HEK293 (cell line): Measurements from ENCODE around the gene CACNG7.

Source experiments
- GLI4 ChIP-seq: fragments of 450-650 bp; formaldehyde crosslinking; IDR thresholded peaks from 2 replicates; pipeline ENCODE4 v1.5.1; 2016; ENCODE audit warnings: missing biosample characterization, missing genetic modification characterization
- GLIS1 ChIP-seq: fragments of 450-650 bp; formaldehyde crosslinking; IDR thresholded peaks from 2 replicates; pipeline ENCODE4 v1.5.1; 2016; ENCODE audit warnings: missing biosample characterization, missing genetic modification characterization
- SP3 ChIP-seq: fragments of 450-650 bp; formaldehyde crosslinking; IDR thresholded peaks from 2 replicates; pipeline ENCODE4 v1.5.1; 2016; ENCODE audit warnings: missing biosample characterization, missing genetic modification characterization
- ZBTB17 ChIP-seq: fragments of 450-650 bp; formaldehyde crosslinking; IDR thresholded peaks from 2 replicates; pipeline ENCODE4 v1.5.1; 2016; ENCODE audit warnings: missing biosample characterization, missing genetic modification characterization
- ZFP69B ChIP-seq: fragments of 450-650 bp; formaldehyde crosslinking; IDR thresholded peaks from 2 replicates; pipeline ENCODE4 v1.5.1; 2016; ENCODE audit warnings: missing biosample characterization, missing genetic modification characterization
- ZNF112 ChIP-seq: fragments of 450-650 bp; formaldehyde crosslinking; IDR thresholded peaks from 2 replicates; pipeline ENCODE4 v1.5.0; 2017; ENCODE audit warnings: missing biosample characterization, missing genetic modification characterization
- ZNF16 ChIP-seq: fragments of 450-650 bp; formaldehyde crosslinking; IDR thresholded peaks from 2 replicates; pipeline ENCODE4 v1.5.1; 2016; ENCODE audit warnings: low read depth, missing biosample characterization, missing genetic modification characterization
- ZNF175 ChIP-seq: fragments of 450-650 bp; formaldehyde crosslinking; IDR thresholded peaks from 2 replicates; pipeline ENCODE4 v1.5.1; 2016; ENCODE audit warnings: missing biosample characterization, missing genetic modification characterization
- ZNF221 ChIP-seq: fragments of 450-650 bp; formaldehyde crosslinking; IDR thresholded peaks from 2 replicates; pipeline ENCODE4 v1.5.1; 2017; ENCODE audit warnings: missing biosample characterization, missing genetic modification characterization, borderline replicate concordance
- ZNF239 ChIP-seq: fragments of 450-650 bp; formaldehyde crosslinking; IDR thresholded peaks from 2 replicates; pipeline ENCODE4 v1.5.1; 2016; ENCODE audit warnings: missing biosample characterization, missing genetic modification characterization
- ZNF26 ChIP-seq: fragments of 450-650 bp; formaldehyde crosslinking; IDR thresholded peaks from 2 replicates; pipeline ENCODE4 v1.5.1; 2016; ENCODE audit warnings: missing biosample characterization, missing genetic modification characterization
- ZNF274 ChIP-seq, 2 experiments: fragments of 200-500 bp in 1 of 2; fragments of 450-650 bp in 1 of 2; sonication (Bioruptor generic) in 1 of 2; formaldehyde crosslinking in 1 of 2; IDR thresholded peaks; 2 replicates each; pipeline versions ENCODE4 v1.5.1 to v1.6.1; 2014 to 2016; ENCODE audit warnings: borderline replicate concordance in 1 of 2, inconsistent platforms in 1 of 2, low read length in 1 of 2, missing biosample characterization in 1 of 2, missing genetic modification characterization in 1 of 2
- ZNF341 ChIP-seq: fragments of 450-650 bp; formaldehyde crosslinking; IDR thresholded peaks from 2 replicates; pipeline ENCODE4; 2016; ENCODE audit warnings: low read depth, missing biosample characterization, missing genetic modification characterization
- ZNF394 ChIP-seq: fragments of 450-650 bp; formaldehyde crosslinking; IDR thresholded peaks from 2 replicates; pipeline ENCODE4 v1.5.1; 2016; ENCODE audit warnings: missing biosample characterization, missing genetic modification characterization, mild to moderate bottlenecking, moderate library complexity, borderline replicate concordance
- ZNF426 ChIP-seq: fragments of 450-650 bp; formaldehyde crosslinking; IDR thresholded peaks from 2 replicates; pipeline ENCODE4 v1.5.1; 2017; ENCODE audit warnings: missing biosample characterization, missing genetic modification characterization, mild to moderate bottlenecking, inconsistent platforms, moderate library complexity
- ZNF488 ChIP-seq: fragments of 450-650 bp; formaldehyde crosslinking; IDR thresholded peaks from 2 replicates; pipeline ENCODE4 v1.5.1; 2016; ENCODE audit warnings: missing biosample characterization, missing genetic modification characterization
- ZNF549 ChIP-seq: fragments of 450-650 bp; IDR thresholded peaks from 2 replicates; pipeline ENCODE4 v1.5.1; 2018; ENCODE audit warnings: missing biosample characterization, missing genetic modification characterization, mild to moderate bottlenecking, inconsistent platforms, moderate library complexity
- ZNF560 ChIP-seq: fragments of 450-650 bp; formaldehyde crosslinking; IDR thresholded peaks from 2 replicates; pipeline ENCODE4 v1.5.1; 2017; ENCODE audit warnings: missing biosample characterization, missing genetic modification characterization, borderline replicate concordance
- ZNF585B ChIP-seq: fragments of 450-650 bp; formaldehyde crosslinking; IDR thresholded peaks from 2 replicates; pipeline ENCODE4 v1.5.1; 2016; ENCODE audit warnings: missing biosample characterization, missing genetic modification characterization
- ZNF610 ChIP-seq: fragments of 450-650 bp; formaldehyde crosslinking; IDR thresholded peaks from 2 replicates; pipeline ENCODE4 v1.5.1; 2016; ENCODE audit warnings: missing biosample characterization, missing genetic modification characterization, borderline replicate concordance
- ZNF626 ChIP-seq: fragments of 450-650 bp; sonication (Bioruptor Pico); formaldehyde crosslinking; IDR thresholded peaks from 2 replicates; pipeline ENCODE4 v1.5.1; 2018; ENCODE audit warnings: missing biosample characterization, missing genetic modification characterization, inconsistent platforms
- ZNF664 ChIP-seq: fragments of 450-650 bp; formaldehyde crosslinking; IDR thresholded peaks from 2 replicates; pipeline ENCODE4 v1.5.1; 2016; ENCODE audit warnings: missing biosample characterization, missing genetic modification characterization
- ZSCAN16 ChIP-seq: fragments of 450-650 bp; formaldehyde crosslinking; IDR thresholded peaks from 2 replicates; pipeline ENCODE4 v1.5.1; 2016; ENCODE audit warnings: missing biosample characterization, missing genetic modification characterization
- ZXDB ChIP-seq: fragments of 450-650 bp; formaldehyde crosslinking; IDR thresholded peaks from 2 replicates; pipeline ENCODE4 v1.5.1; 2016; ENCODE audit warnings: missing biosample characterization, missing genetic modification characterization
- TF ChIP-seq, protein P1 (sequence below): fragments of 450-650 bp; formaldehyde crosslinking; IDR thresholded peaks from 2 replicates; pipeline ENCODE4 v1.5.1; 2016; ENCODE audit warnings: missing biosample characterization, missing genetic modification characterization
- TF ChIP-seq, protein P2 (sequence below): IDR thresholded peaks from 2 replicates; pipeline ENCODE4 v1.6.1; 2011; ENCODE audit warnings: mild to moderate bottlenecking, low read depth, low read length, borderline replicate concordance
- TF ChIP-seq, protein P3 (sequence below): fragments of 450-650 bp; formaldehyde crosslinking; IDR thresholded peaks from 2 replicates; pipeline ENCODE4 v1.5.1; 2017; ENCODE audit warnings: missing biosample characterization, missing genetic modification characterization
- TF ChIP-seq, protein P4 (sequence below): fragments of 450-650 bp; formaldehyde crosslinking; IDR thresholded peaks from 2 replicates; pipeline ENCODE4 v1.5.1; 2016; ENCODE audit warnings: missing biosample characterization, missing genetic modification characterization
- TF ChIP-seq, protein P5 (sequence below): sonication (generic); formaldehyde crosslinking; IDR thresholded peaks from 2 replicates; pipeline ENCODE4 v1.8.1; 2022; ENCODE audit warnings: mild to moderate bottlenecking, moderate library complexity, missing genetic modification reagents

CACNG7 gene

DNA sequence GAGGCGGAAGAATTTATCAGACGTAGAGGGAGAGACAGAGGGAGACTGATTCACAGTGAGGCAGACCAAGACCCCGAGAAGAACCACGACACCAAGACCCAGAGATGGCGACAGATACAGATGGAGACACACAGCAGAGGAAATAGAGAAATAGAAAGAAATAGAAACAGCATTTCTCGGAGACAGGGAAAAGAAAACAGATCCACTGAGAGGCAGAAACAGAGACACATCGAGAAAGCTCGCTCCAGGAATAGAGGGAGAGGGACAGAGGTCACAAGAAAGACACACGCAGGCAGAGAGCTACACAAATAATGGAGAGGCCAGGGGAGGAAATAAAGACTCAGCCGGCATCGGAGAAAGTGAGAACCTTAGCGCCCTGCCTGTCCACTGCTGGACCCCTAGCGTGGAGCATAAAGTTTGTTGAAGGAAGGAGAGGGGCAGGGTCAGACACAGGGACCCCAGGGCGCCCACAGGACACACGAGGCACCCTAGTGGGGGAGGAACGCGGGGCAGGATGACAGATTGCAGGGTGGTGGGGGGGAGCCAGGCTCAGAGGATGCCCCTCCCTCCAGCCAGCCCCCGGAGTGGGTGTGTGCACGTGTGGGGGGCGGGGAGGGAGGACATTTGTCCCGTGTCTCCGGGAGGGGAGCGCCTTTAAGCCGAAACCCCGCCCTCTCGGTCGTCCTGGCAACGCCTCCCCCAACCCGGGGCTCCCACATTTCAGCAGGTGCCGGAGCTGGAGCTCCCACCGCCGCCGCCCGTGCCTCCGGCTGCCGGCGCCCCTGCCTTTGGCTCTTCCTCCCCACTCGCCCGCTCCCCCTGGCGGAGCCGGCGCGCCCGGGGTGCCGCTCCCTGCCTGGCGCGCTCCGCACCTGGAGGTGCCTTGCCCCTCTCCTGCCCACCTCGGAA lies 27.3 kb upstream of the CACNG7 start, which contains the start of gene PRKCG (continued):
- TF ChIP-seq ZNF560 (tag by site-specific recombination) (peak; percentile 80), ZXDB (tag by site-specific recombination) (peak; percentile 57; the same call in 1 of the 2 replicates), ZNF626 (no peak), ZBTB17 (tag by site-specific recombination) (peak; percentile 34; the same call in 1 of the 2 replicates), SP3 (tag by site-specific recombination) (peak; percentile 95), ZNF549 (tag by site-specific recombination) (no peak), ZNF26 (tag by site-specific recombination) (no peak), ZNF426 (tag by site-specific recombination) (no peak), ZNF274 (IDR thresholded peaks at IDR 0.05; ENCODE audit: low read length) (no peak), ZNF274 (tag by site-specific recombination; IDR thresholded peaks at IDR 0.05; ENCODE audit: borderline replicate concordance) (no peak), ZNF488 (tag by site-specific recombination) (no peak), ZFP69B (no peak), ZNF221 (tag by site-specific recombination) (no peak), ZNF610 (tag by site-specific recombination) (peak; percentile 39; the same call in 1 of the 2 replicates), GLI4 (tag by site-specific recombination) (no peak), ZNF112 (tag by site-specific recombination) (no peak), ZNF585B (tag by site-specific recombination) (no peak), ZNF394 (tag by site-specific recombination) (0 out of 2 replicates have a peak, but pooled peaks have one; percentile 17), ZNF239 (no peak), ZNF175 (tag by site-specific recombination) (no peak), ZSCAN16 (no peak), ZNF16 (tag by site-specific recombination) (no peak), ZNF341 (tag by site-specific recombination) (peak; percentile 93), GLIS1 (tag by site-specific recombination) (peak; percentile 89), ZNF664 (tag by site-specific recombination) (no peak)
- TF ChIP-seq, protein P1, sequence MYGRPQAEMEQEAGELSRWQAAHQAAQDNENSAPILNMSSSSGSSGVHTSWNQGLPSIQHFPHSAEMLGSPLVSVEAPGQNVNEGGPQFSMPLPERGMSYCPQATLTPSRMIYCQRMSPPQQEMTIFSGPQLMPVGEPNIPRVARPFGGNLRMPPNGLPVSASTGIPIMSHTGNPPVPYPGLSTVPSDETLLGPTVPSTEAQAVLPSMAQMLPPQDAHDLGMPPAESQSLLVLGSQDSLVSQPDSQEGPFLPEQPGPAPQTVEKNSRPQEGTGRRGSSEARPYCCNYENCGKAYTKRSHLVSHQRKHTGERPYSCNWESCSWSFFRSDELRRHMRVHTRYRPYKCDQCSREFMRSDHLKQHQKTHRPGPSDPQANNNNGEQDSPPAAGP (tag by site-specific recombination): peak; percentile 50; the same call in 1 of the 2 replicates
- TF ChIP-seq, protein P2, sequence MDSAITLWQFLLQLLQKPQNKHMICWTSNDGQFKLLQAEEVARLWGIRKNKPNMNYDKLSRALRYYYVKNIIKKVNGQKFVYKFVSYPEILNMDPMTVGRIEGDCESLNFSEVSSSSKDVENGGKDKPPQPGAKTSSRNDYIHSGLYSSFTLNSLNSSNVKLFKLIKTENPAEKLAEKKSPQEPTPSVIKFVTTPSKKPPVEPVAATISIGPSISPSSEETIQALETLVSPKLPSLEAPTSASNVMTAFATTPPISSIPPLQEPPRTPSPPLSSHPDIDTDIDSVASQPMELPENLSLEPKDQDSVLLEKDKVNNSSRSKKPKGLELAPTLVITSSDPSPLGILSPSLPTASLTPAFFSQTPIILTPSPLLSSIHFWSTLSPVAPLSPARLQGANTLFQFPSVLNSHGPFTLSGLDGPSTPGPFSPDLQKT: no peak
- TF ChIP-seq, protein P3, sequence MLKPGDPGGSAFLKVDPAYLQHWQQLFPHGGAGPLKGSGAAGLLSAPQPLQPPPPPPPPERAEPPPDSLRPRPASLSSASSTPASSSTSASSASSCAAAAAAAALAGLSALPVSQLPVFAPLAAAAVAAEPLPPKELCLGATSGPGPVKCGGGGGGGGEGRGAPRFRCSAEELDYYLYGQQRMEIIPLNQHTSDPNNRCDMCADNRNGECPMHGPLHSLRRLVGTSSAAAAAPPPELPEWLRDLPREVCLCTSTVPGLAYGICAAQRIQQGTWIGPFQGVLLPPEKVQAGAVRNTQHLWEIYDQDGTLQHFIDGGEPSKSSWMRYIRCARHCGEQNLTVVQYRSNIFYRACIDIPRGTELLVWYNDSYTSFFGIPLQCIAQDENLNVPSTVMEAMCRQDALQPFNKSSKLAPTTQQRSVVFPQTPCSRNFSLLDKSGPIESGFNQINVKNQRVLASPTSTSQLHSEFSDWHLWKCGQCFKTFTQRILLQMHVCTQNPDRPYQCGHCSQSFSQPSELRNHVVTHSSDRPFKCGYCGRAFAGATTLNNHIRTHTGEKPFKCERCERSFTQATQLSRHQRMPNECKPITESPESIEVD (tag by site-specific recombination): no peak
- TF ChIP-seq, protein P4, sequence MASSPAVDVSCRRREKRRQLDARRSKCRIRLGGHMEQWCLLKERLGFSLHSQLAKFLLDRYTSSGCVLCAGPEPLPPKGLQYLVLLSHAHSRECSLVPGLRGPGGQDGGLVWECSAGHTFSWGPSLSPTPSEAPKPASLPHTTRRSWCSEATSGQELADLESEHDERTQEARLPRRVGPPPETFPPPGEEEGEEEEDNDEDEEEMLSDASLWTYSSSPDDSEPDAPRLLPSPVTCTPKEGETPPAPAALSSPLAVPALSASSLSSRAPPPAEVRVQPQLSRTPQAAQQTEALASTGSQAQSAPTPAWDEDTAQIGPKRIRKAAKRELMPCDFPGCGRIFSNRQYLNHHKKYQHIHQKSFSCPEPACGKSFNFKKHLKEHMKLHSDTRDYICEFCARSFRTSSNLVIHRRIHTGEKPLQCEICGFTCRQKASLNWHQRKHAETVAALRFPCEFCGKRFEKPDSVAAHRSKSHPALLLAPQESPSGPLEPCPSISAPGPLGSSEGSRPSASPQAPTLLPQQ (tag by site-specific recombination): 0 out of 2 replicates have a peak, but pooled peaks have one; percentile 22
- TF ChIP-seq, protein P5, sequence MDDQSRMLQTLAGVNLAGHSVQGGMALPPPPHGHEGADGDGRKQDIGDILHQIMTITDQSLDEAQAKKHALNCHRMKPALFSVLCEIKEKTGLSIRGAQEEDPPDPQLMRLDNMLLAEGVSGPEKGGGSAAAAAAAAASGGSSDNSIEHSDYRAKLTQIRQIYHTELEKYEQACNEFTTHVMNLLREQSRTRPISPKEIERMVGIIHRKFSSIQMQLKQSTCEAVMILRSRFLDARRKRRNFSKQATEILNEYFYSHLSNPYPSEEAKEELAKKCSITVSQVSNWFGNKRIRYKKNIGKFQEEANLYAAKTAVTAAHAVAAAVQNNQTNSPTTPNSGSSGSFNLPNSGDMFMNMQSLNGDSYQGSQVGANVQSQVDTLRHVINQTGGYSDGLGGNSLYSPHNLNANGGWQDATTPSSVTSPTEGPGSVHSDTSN (CRISPR knock-in tag): peak; percentile 45; the same call in 1 of the 2 replicates
